NCI-H1417 (cell line): Measurements from ENCODE around the gene HRAS.

Source experiments
- DNase-seq, 3 experiments: peaks; one replicate each; lab custom pipeline; 2025; lab: John Stamatoyannopoulos, UW

The HRAS gene

DNA sequence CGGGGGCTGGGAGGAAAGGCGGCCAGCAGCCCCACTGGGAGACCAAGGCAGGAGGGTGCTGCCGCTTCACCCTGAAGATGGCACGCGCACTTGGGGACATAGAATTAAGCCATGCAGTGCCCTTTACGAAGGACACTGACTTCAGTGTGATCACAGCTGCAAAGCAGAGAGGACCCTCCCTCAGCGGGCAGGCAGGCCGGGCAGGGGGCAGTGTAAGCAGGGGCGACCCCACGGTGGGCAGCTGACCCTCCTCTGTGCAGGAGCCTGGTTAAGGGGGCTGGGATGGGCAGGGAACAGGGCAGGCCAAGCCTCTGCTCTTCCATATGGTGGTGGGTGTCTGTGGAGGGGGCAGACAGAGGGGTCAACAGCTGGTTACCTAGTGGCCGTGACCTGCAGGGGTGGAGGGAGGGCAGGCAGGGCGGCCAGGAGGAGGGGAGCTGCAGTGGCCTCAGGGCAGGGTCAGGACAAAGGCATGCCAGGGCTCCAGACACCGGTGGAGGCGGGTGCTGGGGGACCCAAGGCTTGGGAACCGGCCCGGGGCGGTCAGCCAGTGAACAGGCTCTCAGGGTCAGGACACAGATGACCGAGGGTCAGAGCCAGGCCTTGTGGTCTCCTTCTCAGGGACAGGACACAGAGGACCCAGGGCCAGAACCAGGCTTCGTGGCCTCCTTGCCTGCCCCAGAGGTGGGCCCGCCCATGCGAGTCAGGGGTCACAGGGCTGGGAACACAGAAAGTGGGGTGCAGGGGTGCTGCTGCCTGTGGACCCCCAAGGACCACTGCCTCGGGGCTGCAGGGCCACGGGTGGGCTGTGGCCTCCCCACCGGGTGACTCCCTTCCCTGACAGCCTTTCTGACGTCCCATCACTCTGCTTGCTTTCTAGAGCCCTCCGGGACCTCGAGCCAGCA, 18.0 kb upstream of the HRAS start:
- no peak for DNase-seq

DNA sequence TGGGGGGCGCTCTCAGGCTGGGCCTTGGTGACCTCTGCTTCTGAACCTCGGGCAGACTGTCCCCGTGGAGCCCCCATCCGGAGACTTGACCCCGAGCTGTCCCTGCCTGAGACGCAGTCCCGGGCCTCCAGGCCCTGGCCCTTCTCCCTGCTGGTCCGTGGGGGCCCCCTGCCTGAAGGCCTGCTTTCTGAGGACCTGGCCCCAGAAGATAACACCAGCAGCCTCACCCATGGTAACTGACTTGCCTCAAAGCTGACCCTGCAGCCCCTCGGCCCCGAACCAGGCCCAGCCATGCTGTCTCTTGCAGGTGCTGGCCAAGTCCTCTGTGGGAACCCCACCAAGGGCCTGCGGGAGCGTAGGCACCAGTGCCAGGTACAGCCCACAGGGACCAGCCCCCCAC, 16.2 kb upstream of the HRAS start:
- DNase-seq: no peak

DNA sequence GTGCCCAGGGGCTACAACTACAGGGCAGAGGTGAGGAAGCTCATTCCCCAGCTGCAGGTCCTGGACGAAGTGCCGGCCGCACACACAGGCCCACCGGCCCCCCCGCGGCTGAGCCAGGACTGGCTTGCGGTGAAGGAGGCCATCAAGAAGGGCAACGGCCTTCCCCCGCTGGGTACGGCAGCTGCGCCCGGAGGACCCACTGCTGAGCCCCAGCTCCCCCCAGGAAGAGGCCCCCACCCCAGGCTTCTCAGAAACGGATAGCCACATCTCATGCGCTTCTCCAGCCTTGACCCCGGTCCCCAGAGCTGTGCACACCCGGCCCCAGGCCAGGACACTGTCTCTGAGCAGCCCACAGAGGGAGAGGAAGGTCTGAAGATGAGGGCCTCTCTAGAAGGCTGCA, 15.8 kb upstream of the HRAS start:
- DNase-seq: no peak

DNA sequence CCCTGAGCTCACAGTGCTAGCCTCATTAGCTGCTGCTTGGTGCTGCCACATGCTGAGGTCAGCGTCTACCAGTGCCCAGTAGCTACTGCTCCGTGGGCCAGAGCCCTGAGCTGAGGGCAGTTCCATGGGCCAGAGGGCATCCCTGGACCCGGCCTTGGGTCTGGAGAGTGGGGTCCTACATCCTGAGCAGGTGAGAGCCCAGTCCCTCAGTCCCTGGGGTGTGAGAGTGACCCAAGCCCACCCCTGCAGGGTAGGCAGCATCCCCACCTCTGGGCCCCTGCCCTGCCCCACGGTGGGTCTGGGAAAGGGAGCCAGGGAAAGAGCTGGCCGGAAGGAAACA, 15.3 kb upstream of the HRAS start:
- no peak for DNase-seq

- no peak for DNase-seq
These were observed 14.8 kb upstream of the HRAS start for GRCh38 chr11:550021-550745.

GRCh38 chr11:548700-549603, 13.6 kb upstream of the HRAS start:
- peak in 1 of 3 experiments; percentile 6 for DNase-seq

GRCh38 chr11:545171-545570, 9.8 kb upstream of the HRAS start:
- DNase-seq: no peak

- DNase-seq: no peak
These were observed 9.4 kb upstream of the HRAS start for GRCh38 chr11:544817-545166.

- no peak for DNase-seq
These were observed 6.1 kb upstream of the HRAS start for GRCh38 chr11:541433-541885.

DNA sequence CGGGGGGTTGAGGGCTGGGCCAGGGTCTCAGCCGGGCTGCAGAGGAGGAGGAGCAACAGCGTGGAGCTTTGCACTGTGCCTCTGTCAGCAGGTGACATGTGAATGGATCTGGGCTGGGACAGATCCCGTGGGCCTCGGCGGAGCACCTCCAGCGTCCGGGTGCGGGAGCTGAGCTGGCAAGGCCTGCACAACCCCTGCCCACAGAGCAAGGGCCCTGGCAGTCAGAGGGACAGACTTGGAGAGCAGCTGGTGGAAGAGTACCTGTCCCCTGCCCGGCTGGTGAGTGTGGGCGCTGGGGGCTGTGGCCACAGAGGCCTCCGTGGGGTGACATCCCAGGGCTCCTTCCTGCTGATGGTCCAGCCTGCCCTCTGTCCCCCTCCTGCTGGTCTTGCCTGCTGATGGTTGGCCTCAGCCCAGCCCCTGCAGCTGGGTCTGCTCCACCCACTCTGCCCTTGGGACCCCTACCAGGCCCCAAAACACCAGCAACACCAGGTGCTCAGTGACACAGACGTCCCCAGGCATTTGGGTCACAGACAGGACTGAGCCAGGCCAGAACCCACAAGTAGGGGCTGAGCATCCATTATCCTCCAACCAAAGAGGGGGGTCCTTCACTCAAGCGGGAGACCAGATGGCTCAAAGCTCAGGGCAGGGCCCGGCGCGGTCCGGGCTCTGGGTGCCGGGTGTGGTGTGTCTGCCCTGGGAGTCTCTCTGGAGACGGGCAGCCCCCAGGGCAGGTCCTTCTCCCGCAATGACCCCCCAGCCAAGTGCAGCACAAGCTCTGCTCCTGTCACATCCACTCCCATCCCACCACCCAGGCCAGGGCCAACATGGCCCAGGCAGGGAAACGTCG, 5.4 kb upstream of the HRAS start:
- DNase-seq: no peak

GRCh38 chr11:539971-540481, 4.7 kb upstream of the HRAS start:
- DNase-seq: no peak

- DNase-seq: no peak
These were observed 3.2 kb upstream of the HRAS start for GRCh38 chr11:538431-539051.

- no peak for DNase-seq
These were observed 2.5 kb upstream of the HRAS start for GRCh38 chr11:537622-538430.

- peak; percentile 91 to 96 (median 93) for DNase-seq
These were observed 1.7 kb upstream of the HRAS start, which contains the start of gene LRRC56 for GRCh38 chr11:536841-537621. TSS of gene LRRC56 (plus strand) at chr11:537527. CDS start at chr11:540685, 3,158 bp downstream.

DNA sequence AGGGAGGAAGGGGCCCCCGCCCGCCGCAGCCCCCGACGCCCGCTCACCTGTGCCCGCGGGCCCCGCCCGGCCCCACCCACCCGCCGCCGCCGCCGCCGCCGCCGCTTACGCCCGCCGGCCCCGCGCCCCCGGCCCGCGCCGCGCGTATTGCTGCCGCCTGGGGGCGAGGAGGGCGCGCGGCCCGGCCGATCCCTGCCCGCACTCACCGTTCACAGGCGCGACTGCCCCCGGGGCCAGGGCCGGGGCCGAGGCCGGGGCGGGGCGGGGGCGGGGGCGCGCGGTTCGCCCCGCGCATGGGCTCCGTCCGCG, 212 bp downstream of the HRAS start:
- no peak for DNase-seq

GRCh38 chr11:534396-535209, 773 bp downstream of the HRAS start:
- DNase-seq: peak; percentile 33 to 76 (median 69)

DNA sequence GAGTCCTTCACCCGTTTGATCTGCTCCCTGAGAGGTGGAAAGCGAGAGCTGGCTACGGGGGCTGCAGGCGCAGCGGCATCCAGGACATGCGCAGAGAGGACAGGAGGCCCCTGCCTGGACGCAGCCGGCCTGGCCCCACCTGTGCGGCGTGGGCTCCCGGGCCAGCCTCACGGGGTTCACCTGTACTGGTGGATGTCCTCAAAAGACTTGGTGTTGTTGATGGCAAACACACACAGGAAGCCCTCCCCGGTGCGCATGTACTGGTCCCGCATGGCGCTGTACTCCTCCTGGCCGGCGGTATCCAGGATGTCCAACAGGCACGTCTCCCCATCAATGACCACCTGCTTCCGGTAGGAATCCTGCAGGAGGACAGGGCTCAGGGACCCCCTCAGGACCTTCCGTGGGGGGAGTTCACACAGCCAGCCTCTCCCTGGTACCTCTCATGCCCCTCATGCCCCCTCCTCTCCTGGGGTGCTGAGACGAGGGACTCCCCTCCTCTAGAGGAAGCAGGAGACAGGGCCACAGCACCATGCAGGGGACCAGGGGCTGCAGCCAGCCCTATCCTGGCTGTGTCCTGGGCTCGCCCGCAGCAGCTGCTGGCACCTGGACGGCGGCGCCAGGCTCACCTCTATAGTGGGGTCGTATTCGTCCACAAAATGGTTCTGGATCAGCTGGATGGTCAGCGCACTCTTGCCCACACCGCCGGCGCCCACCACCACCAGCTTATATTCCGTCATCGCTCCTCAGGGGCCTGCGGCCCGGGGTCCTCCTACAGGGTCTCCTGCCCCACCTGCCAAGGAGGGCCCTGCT, 1.6 kb downstream of the HRAS start:
- DNase-seq: no peak
